Adrenal gland (tissue), 5 donors: Measurements from ENCODE around the gene CMPK2.

Experiments
- CTCF ChIP-seq, 6 experiments: fragments of 450-650 bp in 4 of 6; fragments of 200-600 bp in 2 of 6; sonication (generic) in 1 of 6; IDR thresholded peaks; 1 replicate in 5 of 6; 2 replicates in 1 of 6; pipeline versions ENCODE4 v1.5.1 to v1.8.0; 2016 to 2021; ENCODE audit warnings: antibody characterized with exemption in 6 of 6, mild to moderate bottlenecking in 2 of 6, moderate library complexity in 1 of 6
- POLR2A ChIP-seq, 2 donors: fragments of 450-650 bp; IDR thresholded peaks; one replicate each; pipeline ENCODE4 v1.6.1; 2017; ENCODE audit warnings: antibody characterized with exemption in 2 of 2, mild to moderate bottlenecking in 2 of 2, moderate library complexity in 1 of 2
- donor health status: DM: no; HTN: no; CAD: no.

- no peak for TF ChIP-seq CTCF (IDR thresholded peaks at IDR 0.05)
- no peak for TF ChIP-seq POLR2A (IDR thresholded peaks at IDR 0.05)
Measured at GRCh38 chr2:6827566-6828298, 38.0 kb downstream of the CMPK2 start.
